Fibroblast of villous mesenchyme (primary cell): ENCODE results near the gene GPR4. TPM values are rescaled to one million over a fixed set of nuclear protein-coding genes. Genes with fewer than 3 reads are reported as not detected.

Experiments
- DNase-seq: peaks from one replicate; pipeline ENCODE4 v3.0.0-alpha.2; 2010; ENCODE audit warnings: low read depth
- H3K4me3 ChIP-seq: 2 replicates; pipeline ENCODE4 v1.5.1; 2011; ENCODE audit warnings: low read depth, mild to moderate bottlenecking, low read length
- CTCF ChIP-seq: IDR thresholded peaks from 2 replicates; pipeline ENCODE4 v1.5.1; 2012; ENCODE audit warnings: low read depth, mild to moderate bottlenecking, low read length; ENCODE audit not compliant: insufficient read depth
- total RNA-seq: library from RNA; depleted of rRNA; stranded (reverse); fragments of >200 nt; gene quantifications from 2 replicates; pipeline ENCODE4 v1.2.3, GENCODE V29; 2012

The GPR4 gene
- total RNA-seq, 1 donor, result not detected

- DNase-seq, result no peak
- no peak overlapping the region for H3K4me3 ChIP-seq
- TF ChIP-seq CTCF, result no peak
These were observed 34.4 kb downstream of the GPR4 start for GRCh38 chr19:45567609-45568008.

- no peak for DNase-seq
- TF ChIP-seq CTCF, result no peak
- H3K4me3 ChIP-seq, result no peak overlapping the region
These were observed 37.8 kb downstream of the GPR4 start for GRCh38 chr19:45564131-45564780.

- H3K4me3 ChIP-seq, result no peak overlapping the region
- no peak for TF ChIP-seq CTCF
- DNase-seq, result no peak
These were observed 41.3 kb downstream of the GPR4 start for GRCh38 chr19:45560686-45561085.

- no peak for DNase-seq
- H3K4me3 ChIP-seq, result no peak overlapping the region
- TF ChIP-seq CTCF, result no peak
These were observed 42.0 kb downstream of the GPR4 start for GRCh38 chr19:45560038-45560437.

- DNase-seq, result peak; percentile 45
These were observed 43.6 kb downstream of the GPR4 start for GRCh38 chr19:45558399-45558878.

GRCh38 chr19:45556835-45557234 lies 45.2 kb downstream of the GPR4 start:
- H3K4me3 ChIP-seq, result no peak overlapping the region
- no peak for DNase-seq
- no peak for TF ChIP-seq CTCF

More at GRCh38 chr19:45558399-45558878, 43.6 kb downstream of the GPR4 start:
- no peak overlapping the region for H3K4me3 ChIP-seq
- peak; percentile 71 for TF ChIP-seq CTCF

- DNase-seq, result no peak
- TF ChIP-seq CTCF, result no peak
- no peak overlapping the region for H3K4me3 ChIP-seq
These were observed 47.5 kb downstream of the GPR4 start for GRCh38 chr19:45554481-45554880.
